H7 (cell line): ENCODE data around the gene ZFP36. TPM values are rescaled to one million over a fixed set of nuclear protein-coding genes. Genes with fewer than 3 reads are reported as not detected.
"Not testable (repeated sequence)": the region's sequence is repeated elsewhere in the genome, so short reads cannot be mapped to it uniquely, and the experiment has no call there.

Experiments used
- DNase-seq: peaks from one replicate; pipeline ENCODE4 v3.0.0; 2012
- H3K27me3 ChIP-seq: 2 replicates; pipeline ENCODE4 v1.6.0; 2011; ENCODE audit warnings: mild to moderate bottlenecking, low read length; ENCODE audit not compliant: control insufficient read depth, insufficient read depth
- H3K36me3 ChIP-seq: replicated peaks from 2 replicates; pipeline ENCODE4 v1.5.1; 2011; ENCODE audit warnings: low read length; ENCODE audit not compliant: control insufficient read depth, insufficient read depth
- H3K4me3 ChIP-seq: 2 replicates; pipeline ENCODE4 v1.5.1; 2011; ENCODE audit warnings: low read depth, mild to moderate bottlenecking, control low read depth, low read length, moderate library complexity; ENCODE audit not compliant: insufficient read depth
- total RNA-seq: library from RNA; depleted of rRNA; stranded (reverse); fragments of >200 nt; shearing (Covaris generic); gene quantifications from 2 replicates; pipeline ENCODE4 v1.2.3, GENCODE V29; 2014; rRNA removed

Gene ZFP36
- total RNA-seq, 1 experiment from 2014 or later = 2.2 TPM

DNA sequence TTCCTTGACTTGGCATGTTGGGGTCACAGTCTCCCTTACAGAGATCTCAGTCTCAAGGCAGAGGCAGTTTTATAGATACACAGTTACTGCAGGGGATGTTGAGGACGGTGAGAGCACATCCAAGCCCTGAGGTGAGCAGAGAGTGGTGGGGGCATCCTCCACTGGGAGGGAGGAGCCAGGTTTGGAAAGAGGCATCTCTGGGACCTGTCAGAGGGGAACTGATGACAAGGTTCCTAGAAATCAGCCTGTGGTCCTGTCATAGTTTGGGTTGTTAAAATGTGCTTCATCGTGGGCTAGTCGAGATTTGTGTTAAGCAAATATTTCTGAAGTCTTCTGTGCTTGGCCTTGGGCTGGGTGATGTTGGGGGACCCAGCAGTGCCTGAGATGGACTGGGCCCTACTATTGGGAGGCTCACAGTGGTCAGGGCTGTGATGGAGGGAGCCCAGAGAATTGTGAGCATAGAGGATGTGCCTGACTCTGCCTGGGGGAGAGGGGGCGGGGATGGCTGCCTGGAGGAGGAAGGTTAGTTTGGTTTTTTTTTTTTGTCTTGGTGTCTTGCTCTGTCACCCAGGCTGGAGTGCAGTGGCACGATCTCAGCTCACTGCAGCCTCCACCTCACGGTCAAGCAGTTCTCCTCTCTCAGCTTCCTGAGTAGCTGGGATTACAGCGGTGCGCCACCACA lies 42.6 kb downstream of the ZFP36 start:
- Histone ChIP-seq H3K27me3 (no peaks in the 10 kb centered on the region), H3K36me3 (peaks cover 8% of the 10 kb centered on the region), H3K4me3 (no peak overlapping the region)
- no peak for DNase-seq

GRCh38 chr19:39451257-39451656 lies 44.6 kb downstream of the ZFP36 start:
- DNase-seq, H3K4me3 ChIP-seq, H3K27me3 ChIP-seq, H3K36me3 ChIP-seq: not testable (repeated sequence)

Other genes with a start within 250 kb of the ZFP36 start
- gene NCCRP1, start 209.9 kb upstream of the ZFP36 start, total RNA-seq = not detected in 2 replicates
- gene SYCN, start 202.6 kb upstream of the ZFP36 start, total RNA-seq = not detected in 2 replicates
- gene IFNL3, start 161.8 kb upstream of the ZFP36 start, total RNA-seq = not detected in 2 replicates
- not detected in 2 replicates for gene IFNL4, start 158.0 kb upstream of the ZFP36 start, total RNA-seq
- gene IFNL2, start 138.5 kb upstream of the ZFP36 start, total RNA-seq = not detected in 2 replicates
- not detected in 2 replicates for gene IFNL1, start 110.4 kb upstream of the ZFP36 start, total RNA-seq
- 1.9 and 2.4 TPM in 2 replicates for gene LRFN1, start 86.0 kb upstream of the ZFP36 start, total RNA-seq
- gene GMFG, start 70.8 kb upstream of the ZFP36 start, total RNA-seq = 0.63 TPM in 1 of 2 replicates, not detected in the other
- 113 and 122 TPM in 2 replicates for gene SAMD4B, start 64.4 kb upstream of the ZFP36 start, total RNA-seq
- gene PAF1, start 15.7 kb upstream of the ZFP36 start, total RNA-seq = 20.7 and 21.6 TPM in 2 replicates
- 38.2 and 41.6 TPM in 2 replicates for gene MED29, start 15.5 kb upstream of the ZFP36 start, total RNA-seq
- gene PLEKHG2, start 5.8 kb downstream of the ZFP36 start, total RNA-seq = 34.2 and 90.9 TPM in 2 replicates
- 42.4 and 55.8 TPM in 2 replicates for gene RPS16, start 29.1 kb downstream of the ZFP36 start, total RNA-seq
- gene SUPT5H, start 38.7 kb downstream of the ZFP36 start, total RNA-seq = 82.1 and 86.8 TPM in 2 replicates
- 134 and 161 TPM in 2 replicates for gene TIMM50, start 74.0 kb downstream of the ZFP36 start, total RNA-seq
- gene DLL3, start 92.1 kb downstream of the ZFP36 start, total RNA-seq = 2.1 and 2.6 TPM in 2 replicates
- gene SELENOV, start 108.3 kb downstream of the ZFP36 start, total RNA-seq = 3.1 and 4.4 TPM in 2 replicates
- gene EID2B, start 126.0 kb downstream of the ZFP36 start, total RNA-seq = 2.4 and 4.0 TPM in 2 replicates
- 14.9 and 18.4 TPM in 2 replicates for gene EID2, start 133.3 kb downstream of the ZFP36 start, total RNA-seq
- gene LGALS13, start 195.7 kb downstream of the ZFP36 start, total RNA-seq = not detected in 2 replicates
- gene LGALS16, start 249.1 kb downstream of the ZFP36 start, total RNA-seq = not detected in 2 replicates